Measurements from ENCODE around the gene KNDC1.

Gene KNDC1

DNA sequence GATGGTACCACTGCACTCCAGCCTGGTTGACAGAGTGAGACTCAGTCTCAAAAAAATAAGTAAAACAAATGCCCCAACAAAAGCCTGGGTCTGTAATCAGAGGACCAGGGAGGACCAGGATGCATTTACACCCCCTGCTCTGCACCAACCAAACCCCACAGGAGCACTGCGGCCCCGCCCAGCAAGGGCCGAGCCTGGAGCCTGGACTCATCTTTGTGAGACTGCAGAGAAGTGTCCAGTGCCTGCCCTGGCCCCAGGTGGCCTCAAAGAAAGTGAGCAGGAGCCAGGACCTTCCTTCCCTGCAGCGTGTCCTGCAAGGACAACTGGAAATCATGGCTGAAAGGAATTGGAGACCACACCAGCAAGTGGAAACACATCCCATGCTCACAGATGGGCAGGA, 31.6 kb downstream of the KNDC1 start:
- DNase-seq (ENCODE audit: low read depth, low spot score): no peak

- DNase-seq (ENCODE audit: low read depth, low spot score): no peak
Measured at GRCh38 chr10:133194151-133194550, 34.1 kb downstream of the KNDC1 start.

GRCh38 chr10:133195096-133195495, 35.1 kb downstream of the KNDC1 start:
- DNase-seq (ENCODE audit: low read depth, low spot score): no peak

- DNase-seq (ENCODE audit: low read depth, low spot score): no peak
Measured at GRCh38 chr10:133195611-133196010, 35.6 kb downstream of the KNDC1 start.

GRCh38 chr10:133196221-133196915, 36.3 kb downstream of the KNDC1 start:
- no peak for DNase-seq (ENCODE audit: low read depth, low spot score)

GRCh38 chr10:133196936-133197758, 37.1 kb downstream of the KNDC1 start:
- no peak for DNase-seq (ENCODE audit: low read depth, low spot score)

- no peak for DNase-seq (ENCODE audit: low read depth, low spot score)
Measured at GRCh38 chr10:133197786-133198185, 37.8 kb downstream of the KNDC1 start.

DNA sequence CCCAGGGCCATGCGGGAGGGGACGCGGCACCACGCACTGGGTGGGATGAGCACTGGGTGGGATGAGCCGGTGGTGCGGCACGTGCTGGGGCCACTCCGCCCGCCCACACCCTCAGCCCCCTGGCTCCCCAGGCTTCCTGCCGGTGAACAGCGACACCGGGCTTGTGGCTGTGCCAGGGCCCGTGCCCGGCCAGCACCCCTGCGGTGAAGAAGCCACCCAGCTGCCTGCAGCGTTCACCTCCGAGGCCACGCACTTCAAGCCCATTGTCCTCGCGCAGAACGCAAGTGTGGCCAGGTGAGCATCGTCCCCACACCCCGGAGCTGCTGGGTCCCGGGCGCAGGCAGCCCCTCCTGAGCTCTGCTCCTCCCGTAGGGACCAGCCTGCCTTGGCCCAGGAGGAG, 38.2 kb downstream of the KNDC1 start:
- DNase-seq (ENCODE audit: low read depth, low spot score): no peak

DNA sequence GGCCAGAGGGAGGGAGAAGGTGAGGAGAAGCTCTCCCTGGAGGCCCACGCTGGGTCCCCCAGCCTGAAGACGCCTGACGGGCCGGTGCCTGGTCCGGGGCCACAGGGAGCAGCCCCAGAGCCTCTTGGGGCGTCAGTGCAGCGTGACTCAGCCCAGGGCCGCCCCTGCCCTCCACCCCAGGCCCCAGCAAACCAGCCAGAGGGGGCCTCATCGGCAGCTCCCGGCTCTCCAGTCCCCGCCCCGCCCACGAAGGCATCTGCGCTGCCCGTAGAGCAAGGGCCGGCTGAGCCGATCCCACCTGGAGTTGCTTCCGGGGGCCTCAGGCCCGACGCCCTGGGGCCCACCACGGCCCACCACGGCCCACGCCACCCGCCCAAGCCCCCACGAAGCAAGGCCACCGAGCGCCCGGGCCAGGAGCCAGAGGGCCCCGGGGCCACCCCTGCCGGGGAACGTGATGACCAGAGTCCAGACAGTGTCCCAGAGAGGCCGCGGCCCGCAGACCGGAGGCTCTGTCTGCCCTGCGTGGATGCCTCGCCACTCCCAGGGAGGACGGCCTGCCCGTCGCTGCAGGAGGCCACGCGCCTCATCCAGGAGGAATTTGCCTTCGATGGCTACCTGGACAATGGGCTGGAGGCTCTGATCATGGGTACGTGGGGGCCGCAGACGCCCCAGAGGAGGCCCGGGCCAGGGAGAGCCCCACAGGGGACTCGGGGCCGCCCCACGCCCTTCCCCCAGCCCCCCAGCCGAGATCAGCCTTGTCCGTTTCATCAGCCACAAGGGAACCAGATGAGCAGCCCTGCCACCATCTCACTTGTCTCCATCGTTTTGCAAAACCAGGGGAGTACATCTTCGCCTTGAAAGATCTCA, 38.8 kb downstream of the KNDC1 start:
- no peak for DNase-seq (ENCODE audit: low read depth, low spot score)

DNA sequence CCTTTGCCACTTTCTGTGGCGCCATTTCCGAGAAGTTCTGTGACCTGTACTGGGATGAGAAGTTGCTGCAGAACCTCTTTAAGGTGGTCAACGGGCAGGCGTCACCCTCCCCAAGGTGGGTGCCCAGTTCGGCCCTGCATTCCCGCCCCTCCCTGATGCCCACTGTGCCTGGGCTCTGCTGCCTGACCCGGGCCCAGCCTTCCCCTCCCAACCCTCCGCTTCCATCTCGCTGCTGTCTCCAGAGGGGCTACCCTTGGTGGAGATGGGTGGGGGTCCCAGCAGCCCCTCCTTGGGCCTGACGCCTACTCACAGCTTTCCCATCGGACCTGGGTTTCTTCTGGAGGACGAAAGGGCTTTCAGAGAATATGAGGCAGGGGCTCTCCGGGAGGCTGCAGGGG, 39.5 kb downstream of the KNDC1 start:
- DNase-seq (ENCODE audit: low read depth, low spot score): no peak

DNA sequence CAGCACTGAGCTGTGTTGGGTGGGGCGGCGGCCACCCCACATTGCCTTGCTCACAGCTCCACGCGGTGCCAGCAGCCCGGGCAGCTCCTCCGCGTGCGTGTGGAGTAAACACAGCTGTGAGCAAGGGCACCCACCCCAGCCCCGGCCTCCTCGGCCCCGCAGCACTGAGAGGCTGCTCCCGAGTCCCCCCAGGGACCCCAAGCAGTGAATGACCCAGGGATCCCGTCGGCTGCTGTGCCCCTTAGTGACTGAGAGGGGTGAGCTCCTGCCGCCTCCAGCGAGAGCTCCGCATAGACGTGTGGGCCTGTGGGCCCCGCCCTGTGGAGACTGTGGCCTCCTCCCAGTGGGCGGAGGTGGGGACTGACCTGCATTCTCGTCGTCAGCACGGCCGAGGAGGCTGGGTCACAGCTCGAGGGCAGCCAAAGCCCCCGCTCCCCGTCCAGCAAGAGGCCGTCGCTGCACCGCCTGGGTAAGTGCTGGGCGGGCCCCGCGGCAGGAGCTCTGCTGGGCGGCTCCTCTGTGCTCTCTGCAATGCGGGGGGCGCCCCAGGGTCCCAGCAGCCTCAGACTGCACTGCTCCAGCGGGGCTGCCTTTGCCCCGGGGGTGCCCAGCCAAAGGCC, 40.1 kb downstream of the KNDC1 start:
- DNase-seq (ENCODE audit: low read depth, low spot score): no peak

- no peak for DNase-seq (ENCODE audit: low read depth, low spot score)
Measured at GRCh38 chr10:133200621-133201031, 40.6 kb downstream of the KNDC1 start.

GRCh38 chr10:133201151-133201947, 41.3 kb downstream of the KNDC1 start:
- no peak for DNase-seq (ENCODE audit: low read depth, low spot score)

- no peak for DNase-seq (ENCODE audit: low read depth, low spot score)
Measured at GRCh38 chr10:133201948-133202725, 42.1 kb downstream of the KNDC1 start.

GRCh38 chr10:133202778-133203651, 43.0 kb downstream of the KNDC1 start:
- no peak for DNase-seq (ENCODE audit: low read depth, low spot score)

GRCh38 chr10:133203652-133204195, 43.7 kb downstream of the KNDC1 start:
- no peak for DNase-seq (ENCODE audit: low read depth, low spot score)

- no peak for DNase-seq (ENCODE audit: low read depth, low spot score)
Measured at GRCh38 chr10:133204226-133205015, 44.4 kb downstream of the KNDC1 start.

- no peak for DNase-seq (ENCODE audit: low read depth, low spot score)
Measured at GRCh38 chr10:133205146-133205545, 45.1 kb downstream of the KNDC1 start.
